A549 (cell line): ENCODE data around the gene GPX3. TPM values are rescaled to one million over a fixed set of nuclear protein-coding genes. Genes with fewer than 3 reads are reported as not detected.

ENCODE experiments used
- ATAC-seq, 2 experiments: fragments of 200-7000 bp in 1 of 2; fragments of >200 bp in 1 of 2; cut with Nextera tagmentation in 1 of 2; cut with Tn5 transposase in 1 of 2; 3 replicates each; pipeline versions ENCODE4 v1.8.0 to v1.9.1; 2018 to 2020; ENCODE audit warnings: mild to moderate bottlenecking in 1 of 2, moderate library complexity in 1 of 2
- CTCF ChIA-PET: fragments of 300-600 bp; sonication (Branson Sonifier 250); formaldehyde crosslinking; extraction: SDS; loops from one replicate; lab custom pipeline; 2021; ENCODE audit warnings: antibody characterized with exemption, inconsistent platforms; lab: Yijun Ruan, JAX
- POLR2A ChIA-PET: fragments of 350-600 bp; formaldehyde crosslinking; extraction: SDS; loops from one replicate; lab custom pipeline; 2021; ENCODE audit warnings: antibody characterized with exemption, inconsistent platforms; lab: Yijun Ruan, JAX
- DNase-seq, 2 experiments: peaks; one replicate each; pipeline versions ENCODE4 v3.0.0 to v3.0.0-alpha.2; 2011 to 2016; ENCODE audit warnings: low read depth in 1 of 2, low spot score in 1 of 2
- FAIRE-seq: peaks from 2 replicates; lab custom pipeline; 2011; peaks lifted over from hg19 to GRCh38; lab: Jason Lieb, UNC
- H3K27ac ChIP-seq, 2 experiments: fragments of >200 bp; sonication (Bioruptor Twin); formaldehyde crosslinking; 3 replicates each; pipeline ENCODE4 v1.5.1; 2016 to 2017
- H3K4me1 ChIP-seq: fragments of >200 bp; sonication (Bioruptor Twin); formaldehyde crosslinking; 3 replicates; pipeline ENCODE4 v1.6.1; 2016
- H3K4me2 ChIP-seq: fragments of >200 bp; sonication (Bioruptor Twin); formaldehyde crosslinking; 3 replicates; pipeline ENCODE4 v1.6.1; 2016
- H3K4me3 ChIP-seq: fragments of >200 bp; sonication (Bioruptor Twin); formaldehyde crosslinking; 3 replicates; pipeline ENCODE4 v1.5.1; 2016
- H3K9me3 ChIP-seq: fragments of >200 bp; sonication (Bioruptor Twin); formaldehyde crosslinking; 3 replicates; pipeline ENCODE4 v1.6.1; 2016
- CBX2 ChIP-seq: fragments of 200-600 bp; sonication (generic); IDR thresholded peaks from 2 replicates; pipeline ENCODE4 v1.6.1; 2016; ENCODE audit warnings: low read depth, mild to moderate bottlenecking, borderline replicate concordance
- CEBPB ChIP-seq, 2 experiments: fragments of >200 bp in 1 of 2; sonication (Bioruptor Twin) in 1 of 2; formaldehyde crosslinking in 1 of 2; IDR thresholded peaks; 2 replicates each; pipeline ENCODE4 v1.6.1; 2012 to 2016
- CTCF ChIP-seq: fragments of >200 bp; sonication (Bioruptor Twin); formaldehyde crosslinking; IDR thresholded peaks from 3 replicates; pipeline ENCODE4 v1.5.1; 2016
- EHMT2 ChIP-seq: fragments of 200-600 bp; sonication (generic); IDR thresholded peaks from 2 replicates; pipeline ENCODE4 v1.6.1; 2016; ENCODE audit warnings: antibody characterized with exemption, low read depth, mild to moderate bottlenecking, moderate library complexity
- EP300 ChIP-seq, 2 experiments: fragments of >200 bp; sonication (Bioruptor Twin); formaldehyde crosslinking; IDR thresholded peaks; 2 replicates in 1 of 2; 3 replicates in 1 of 2; pipeline ENCODE4 v1.6.1; 2016 to 2017
- ESRRA ChIP-seq: fragments of 150-350 bp; IDR thresholded peaks from 2 replicates; pipeline ENCODE4 v1.6.1; 2014; ENCODE audit warnings: mild to moderate bottlenecking, low read length, borderline replicate concordance
- GATA3 ChIP-seq: IDR thresholded peaks from 2 replicates; pipeline ENCODE4 v1.6.1; 2012; ENCODE audit warnings: borderline replicate concordance
- HDAC2 ChIP-seq: fragments of 200-600 bp; sonication (generic); IDR thresholded peaks from 2 replicates; pipeline ENCODE4 v1.6.1; 2016
- HEYL ChIP-seq: fragments of 250-450 bp; sonication (Bioruptor Pico); IDR thresholded peaks from 2 replicates; pipeline ENCODE4 v1.8.0; 2021; ENCODE audit warnings: mild to moderate bottlenecking, moderate library complexity
- JUNB ChIP-seq: fragments of >200 bp; sonication (Bioruptor Twin); formaldehyde crosslinking; IDR thresholded peaks from 2 replicates; pipeline ENCODE4 v1.6.1; 2016
- KDM5A ChIP-seq: fragments of 200-600 bp; sonication (generic); IDR thresholded peaks from 2 replicates; pipeline ENCODE4 v1.6.1; 2016; ENCODE audit warnings: antibody characterized with exemption, mild to moderate bottlenecking
- MYC ChIP-seq: IDR thresholded peaks from 2 replicates; pipeline ENCODE4 v1.6.1; 2012; ENCODE audit warnings: mild to moderate bottlenecking, inconsistent platforms, low read length, improper control_type of control experiment, borderline replicate concordance
- NFE2L2 ChIP-seq: fragments of 150-350 bp; conservative IDR thresholded peaks from 2 replicates; pipeline ENCODE4 v1.6.1; 2014; ENCODE audit warnings: low read length
- POLR2A ChIP-seq: IDR thresholded peaks from 2 replicates; pipeline ENCODE4 v1.6.1; 2012; ENCODE audit warnings: mild to moderate bottlenecking, low read length
- RAD21 ChIP-seq, 2 experiments: fragments of >200 bp in 1 of 2; sonication (Bioruptor Twin) in 1 of 2; formaldehyde crosslinking in 1 of 2; IDR thresholded peaks in 1 of 2; conservative IDR thresholded peaks in 1 of 2; 2 replicates in 1 of 2; 3 replicates in 1 of 2; pipeline ENCODE4 v1.6.1; 2012 to 2018; ENCODE audit warnings: inconsistent platforms in 1 of 2
- REST ChIP-seq: fragments of 200-600 bp; sonication (generic); IDR thresholded peaks from 2 replicates; pipeline ENCODE4 v1.6.1; 2016; ENCODE audit warnings: antibody characterized with exemption, mild to moderate bottlenecking, moderate library complexity
- RFX5 ChIP-seq: fragments of 450-650 bp; IDR thresholded peaks from 2 replicates; pipeline ENCODE4 v1.7.1; 2014; ENCODE audit warnings: antibody characterized with exemption, mild to moderate bottlenecking, moderate library complexity
- RNF2 ChIP-seq: fragments of 200-600 bp; sonication (generic); IDR thresholded peaks from 2 replicates; pipeline ENCODE4 v1.6.1; 2016; ENCODE audit warnings: low read depth, mild to moderate bottlenecking, antibody characterized with exemption, moderate library complexity, borderline replicate concordance
- SMC3 ChIP-seq: fragments of >200 bp; sonication (Bioruptor Twin); formaldehyde crosslinking; IDR thresholded peaks from 3 replicates; pipeline ENCODE4 v1.6.1; 2018; ENCODE audit warnings: inconsistent platforms
- SREBF2 ChIP-seq: fragments of 450-650 bp; IDR thresholded peaks from 2 replicates; pipeline ENCODE4 v1.6.1; 2014; ENCODE audit warnings: mild to moderate bottlenecking, moderate library complexity
- ZFP36 ChIP-seq: fragments of 450-650 bp; IDR thresholded peaks from 2 replicates; pipeline ENCODE4 v1.6.1; 2014; ENCODE audit warnings: borderline replicate concordance; ENCODE audit not compliant: partially characterized antibody
- WGBS: methylation state at CpG from one replicate; pipeline ENCODE4 v1.1.6; 2017; ENCODE audit errors: missing lambda C conversion rate; 5-methylcytosine and 5-hydroxymethylcytosine counted together
- polyA plus RNA-seq, 4 experiments: library from polyadenylated mRNA; depleted of rRNA in 3 of 4; stranded (reverse); fragments of >200 nt; fragmentation: RNase III in 1 of 4; extraction: RNeasy Plus Mini Kit Qiagen cat#74134 plus additional on column Dnase treatment in 1 of 4; gene quantifications; 2 replicates in 3 of 4; 3 replicates in 1 of 4; pipeline ENCODE4 v1.2.3, GENCODE V29; 2011 to 2017

Gene GPX3
- polyA plus RNA-seq, 2 of the 4 experiments (the other 2 are of a cell fraction) = 16.2 to 26.4 TPM

DNA sequence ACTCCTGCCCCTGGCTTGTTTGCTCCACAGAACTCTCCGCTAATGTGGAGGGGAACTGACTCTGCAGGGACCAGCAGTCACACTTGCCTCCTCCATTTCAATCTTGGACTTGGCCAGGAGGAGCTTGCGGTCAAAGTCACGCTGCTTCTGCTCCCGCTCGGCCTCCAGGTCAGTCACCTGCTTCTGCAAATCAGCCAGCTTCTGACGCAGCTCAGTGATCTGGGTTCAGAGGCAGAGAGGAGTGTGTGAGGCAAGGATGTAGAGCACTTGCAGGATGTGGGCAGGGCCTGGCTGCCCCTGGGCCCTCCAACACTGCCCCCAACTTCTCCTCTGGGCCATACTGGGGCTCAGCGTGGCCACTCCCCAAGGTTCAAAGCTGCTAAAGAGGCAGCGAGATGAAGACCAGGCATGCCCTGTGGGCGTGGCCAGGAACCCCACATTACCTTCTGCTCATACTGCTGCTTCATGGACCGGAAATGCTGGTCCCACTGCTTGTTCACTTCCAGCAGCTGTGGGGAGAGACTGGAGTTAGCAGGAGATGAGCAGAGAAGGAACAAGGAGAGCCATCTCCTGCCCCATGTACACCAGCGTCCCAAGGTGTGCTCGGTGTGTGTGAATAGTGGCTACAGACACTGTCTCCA lies 22.2 kb downstream of the GPX3 start:
- CTCF ChIA-PET = interaction anchor here (1.0 to 15.1 kb wide), 8 partner anchors 8 to 125 kb away, joined by 3 to 151 read pairs (median 5); no protein-coding TSS in a partner anchor
- Histone ChIP-seq H3K27ac (no peak overlapping the region), H3K9me3 (no peaks in the 10 kb centered on the region), H3K4me2 (no peak overlapping the region), H3K4me3 (no peak overlapping the region), H3K4me1 (peaks cover 34% of the 10 kb centered on the region)
- FAIRE-seq (no peak), DNase-seq (no peak), ATAC-seq (no peak)
- POLR2A ChIA-PET = no interaction called here
- no peak for TF ChIP-seq EP300 (IDR thresholded peaks at IDR 0.05)
- WGBS = 95% methylated on average over 12 of the region's 12 CpGs

- Histone ChIP-seq H3K4me3 (no peak overlapping the region), H3K27ac (no peak overlapping the region), H3K4me1 (peaks cover 12% of the 10 kb centered on the region), H3K4me2 (no peak overlapping the region), H3K9me3 (no peaks in the 10 kb centered on the region)
- ChIA-PET CTCF (interaction anchor here (0.7 to 13.9 kb wide), 24 partner anchors 9 to 281 kb away, joined by 3 to 704 read pairs (median 5); partner anchors contain the start of genes ANXA6, GM2A and TNIP1), POLR2A (no interaction called here)
- TF ChIP-seq CTCF (peak; percentile 45), RNF2 (no peak), ESRRA (no peak), JUNB (no peak), CEBPB (IDR thresholded peaks at IDR 0.05) (no peak), RAD21 (conservative IDR thresholded peaks at IDR 0.05 in 1 of 2, IDR thresholded peaks at IDR 0.05 in 1 of 2) (peak; percentile 16 to 46; a peak in 1 of 5 replicates), HEYL (CRISPR knock-in tag) (no peak), SMC3 (peak; percentile 26; the same call in 1 of the 3 replicates), SREBF2 (no peak)
- peak in 1 of 2 experiments; percentile 28 for DNase-seq
- no peak for FAIRE-seq
- WGBS = 81% methylated on average over 13 of the region's 13 CpGs
- ATAC-seq = peak; percentile 75 to 78; a peak in 5 of 6 replicates
These were observed 27.5 kb downstream of the GPX3 start for GRCh38 chr5:151047814-151048425.

DNA sequence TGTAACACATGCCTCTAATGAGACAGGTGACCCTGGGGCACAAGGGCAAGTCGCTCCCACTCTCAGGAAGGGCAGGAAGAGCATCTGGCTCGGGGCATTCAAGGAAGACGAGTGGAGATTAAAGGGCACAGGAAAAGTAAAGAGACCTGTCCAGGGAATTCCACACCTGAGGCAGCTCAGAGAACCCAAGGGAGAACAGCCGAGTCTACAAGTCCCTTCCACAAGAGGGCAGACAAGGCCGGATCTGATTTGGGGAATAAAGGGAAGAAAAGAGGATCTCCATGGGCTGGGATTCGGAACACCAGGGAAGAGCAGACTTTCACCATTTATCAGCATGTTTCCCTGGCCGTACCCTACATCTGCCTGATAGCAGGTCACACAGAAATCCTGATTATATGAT lies 28.1 kb downstream of the GPX3 start:
- DNase-seq (peak in 1 of 2 experiments; percentile 43), ATAC-seq (peak; percentile 44 to 53; a peak in 4 of 6 replicates)
- H3K4me1 ChIP-seq = peaks cover 12% of the 10 kb centered on the region
- ChIA-PET CTCF (interaction anchor here (0.7 to 13.9 kb wide), 29 partner anchors 10 to 399 kb away, joined by 3 to 704 read pairs (median 4); partner anchors contain the start of genes ANXA6, GM2A, SLC36A1 and TNIP1), POLR2A (interaction anchor here (1.1 kb wide), 1 partner anchor 204 kb away, joined by 7 read pairs; no protein-coding TSS in a partner anchor)
- H3K4me2 ChIP-seq = no peak overlapping the region
- H3K27ac ChIP-seq = no peak overlapping the region
- TF ChIP-seq POLR2A (no peak), HDAC2 (no peak), REST (no peak), NFE2L2 (no peak), JUNB (no peak), CEBPB (IDR thresholded peaks at IDR 0.05) (no peak), KDM5A (no peak), RFX5 (no peak), EHMT2 (no peak), CBX2 (no peak), MYC (no peak), SMC3 (peak; percentile 52; the same call in 2 of the 3 replicates), ZFP36 (no peak), RAD21 (conservative IDR thresholded peaks at IDR 0.05 in 1 of 2, IDR thresholded peaks at IDR 0.05 in 1 of 2) (peak; percentile 42 to 50), GATA3 (no peak), CTCF (peak; percentile 41; the same call in 2 of the 3 replicates)
- TF ChIP-seq, all 56 proteins: peak for 3
- no peak overlapping the region for H3K4me3 ChIP-seq
- FAIRE-seq = no peak
- WGBS = 63% methylated on average over 7 of the region's 7 CpGs
- no peaks in the 10 kb centered on the region for H3K9me3 ChIP-seq
